OCI-LY3 (cell line): ENCODE measurements around the gene DPP10.

Experiments
- CTCF ChIP-seq: fragments of 200-600, 300-600 bp; sonication (generic); IDR thresholded peaks from 2 replicates; pipeline ENCODE4 v1.5.1; 2014; ENCODE audit warnings: antibody characterized with exemption, low read length, low read depth
- EZH2phosphoT487 ChIP-seq: fragments of 200-600 bp; shearing (Covaris generic); IDR thresholded peaks from 2 replicates; pipeline ENCODE4 v1.6.1; 2018; ENCODE audit warnings: antibody characterized with exemption, mixed run types, low read depth

GRCh38 chr2:114727012-114727411 lies 284.6 kb downstream of the DPP10 start:
- no peak for TF ChIP-seq CTCF
- TF ChIP-seq EZH2phosphoT487: no peak
